SK-N-MC (cell line): Measurements from ENCODE around the gene EHD2.

Experiments
- EZH2 ChIP-seq: fragments of 200-600 bp; sonication (generic); IDR thresholded peaks from one replicate; pipeline ENCODE4 v1.6.1; 2017; ENCODE audit warnings: antibody characterized with exemption
- POLR2AphosphoS5 ChIP-seq: IDR thresholded peaks from 2 replicates; pipeline ENCODE4 v1.6.1; 2012; ENCODE audit warnings: mild to moderate bottlenecking, low read depth, low read length, borderline replicate concordance

- TF ChIP-seq EZH2: no peak
- TF ChIP-seq POLR2AphosphoS5: no peak
These were observed 13.8 kb upstream of the EHD2 start for GRCh38 chr19:47699360-47699917.
